OCI-LY1 (cell line): ENCODE data around the gene MSL3B.
"Not testable (repeated sequence)": the region's sequence is repeated elsewhere in the genome, so short reads cannot be mapped to it uniquely, and the experiment has no call there.

Experiments used
- H2AFZ ChIP-seq: fragments of 200-600 bp; sonication (generic), shearing (Covaris generic); 2 replicates; pipeline ENCODE4 v1.6.0; 2014; ENCODE audit warnings: antibody characterized with exemption, mild to moderate bottlenecking, low read length
- H3F3A ChIP-seq: fragments of 200-600 bp; sonication (generic), shearing (Covaris generic); 2 replicates; pipeline ENCODE4 v1.6.0; 2014; ENCODE audit warnings: mild to moderate bottlenecking, antibody characterized with exemption, low read length, moderate library complexity; ENCODE audit not compliant: insufficient read depth
- H3K27ac ChIP-seq: fragments of 200-600 bp; sonication (generic); 2 replicates; pipeline ENCODE4 v1.5.1; 2014; ENCODE audit warnings: low read length, mixed run types, mild to moderate bottlenecking, low read depth; ENCODE audit not compliant: poor library complexity, severe bottlenecking
- H3K27me3 ChIP-seq: fragments of 200-600 bp; sonication (generic); 2 replicates; pipeline ENCODE4 v1.6.0; 2014; ENCODE audit warnings: antibody characterized with exemption, mild to moderate bottlenecking, low read length, moderate library complexity; ENCODE audit not compliant: insufficient read depth
- H3K36me3 ChIP-seq: fragments of 200-600 bp; sonication (generic); 2 replicates; pipeline ENCODE4 v1.6.1; 2014; ENCODE audit warnings: mild to moderate bottlenecking, antibody characterized with exemption, low read length, moderate library complexity, mixed read lengths; ENCODE audit not compliant: insufficient read depth
- H3K4me1 ChIP-seq: fragments of 200-600 bp; sonication (generic); 2 replicates; pipeline ENCODE4 v1.5.1; 2014; ENCODE audit warnings: mild to moderate bottlenecking, low read length, moderate library complexity; ENCODE audit not compliant: insufficient read depth, severe bottlenecking
- H3K4me2 ChIP-seq: fragments of 200-600 bp; sonication (generic), shearing (Covaris generic); 2 replicates; pipeline ENCODE4 v1.6.1; 2014; ENCODE audit warnings: low read length
- H3K4me3 ChIP-seq: fragments of 200-600 bp; sonication (generic); 2 replicates; pipeline ENCODE4 v1.5.1; 2014; ENCODE audit warnings: low read length, low read depth, mild to moderate bottlenecking, mixed read lengths; ENCODE audit not compliant: poor library complexity, severe bottlenecking
- H3K79me2 ChIP-seq: fragments of 200-600 bp; shearing (Covaris generic); 2 replicates; pipeline ENCODE4 v1.6.1; 2016; ENCODE audit warnings: mixed run types, low read length, mixed read lengths; ENCODE audit not compliant: insufficient read depth
- H3K9ac ChIP-seq: fragments of 200-600 bp; sonication (generic), shearing (Covaris generic); 2 replicates; pipeline ENCODE4 v1.6.1; 2014; ENCODE audit warnings: mild to moderate bottlenecking, low read length, mixed read lengths
- H3K9me2 ChIP-seq: fragments of 200-600 bp; sonication (generic), shearing (Covaris generic); 2 replicates; pipeline ENCODE4 v1.6.1; 2014; ENCODE audit warnings: low read depth, mild to moderate bottlenecking, low read length, mixed read lengths
- H3K9me3 ChIP-seq: fragments of 200-600 bp; shearing (Covaris generic); 2 replicates; pipeline ENCODE4 v1.6.1; 2014; ENCODE audit warnings: low read length, mixed read lengths
- H4K20me1 ChIP-seq: fragments of 200-600 bp; sonication (generic), shearing (Covaris generic); 2 replicates; pipeline ENCODE4 v1.6.0; 2016; ENCODE audit warnings: mild to moderate bottlenecking, low read length; ENCODE audit not compliant: insufficient read depth
- EZH2 ChIP-seq: fragments of 200-600 bp; sonication (generic), shearing (Covaris generic); IDR thresholded peaks from 2 replicates; pipeline ENCODE4 v1.8.0; 2017; ENCODE audit warnings: borderline replicate concordance, mixed run types, mild to moderate bottlenecking, antibody characterized with exemption, low read length, moderate library complexity, mixed read lengths
- TF ChIP-seq, protein P1 (sequence below): fragments of 200-600 bp; sonication (generic), shearing (Covaris generic); IDR thresholded peaks from 2 replicates; pipeline ENCODE4 v1.5.1; 2017; ENCODE audit warnings: mild to moderate bottlenecking, antibody characterized with exemption, low read length, moderate library complexity, mixed read lengths

The MSL3B gene

DNA sequence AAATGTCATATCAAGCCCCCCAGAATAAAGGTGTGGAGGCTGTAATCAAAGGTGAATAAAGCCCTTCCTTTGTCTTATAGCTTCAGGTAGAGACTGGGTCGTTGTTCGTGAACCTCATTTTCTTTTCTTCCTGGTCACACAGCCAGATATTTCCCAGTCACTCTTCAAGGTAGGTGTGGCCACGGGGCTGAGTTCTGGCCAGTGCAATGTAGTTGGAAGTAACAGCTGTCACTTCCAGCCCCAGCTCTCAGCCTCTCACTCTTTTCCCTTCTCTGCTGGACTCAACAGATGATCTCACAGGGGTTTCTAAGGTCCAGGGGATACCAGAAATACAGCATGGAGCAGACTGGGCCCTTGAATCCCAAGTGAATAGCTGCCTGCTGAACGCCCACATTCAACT lies 33.2 kb upstream of the MSL3B start:
- Histone ChIP-seq H3K79me2 (no peaks in the 10 kb centered on the region), H3K9me2 (no peaks in the 10 kb centered on the region), H3K27me3 (no peaks in the 10 kb centered on the region; the same call in 1 of the 2 replicates), H3K9me3 (no peaks in the 10 kb centered on the region), H2AFZ (no peak overlapping the region), H3K27ac (no peak overlapping the region), H3K36me3 (no peaks in the 10 kb centered on the region), H3K4me1 (no peaks in the 10 kb centered on the region), H3K4me3 (no peak overlapping the region), H3K9ac (no peak overlapping the region), H3F3A (no peaks in the 10 kb centered on the region), H4K20me1 (no peaks in the 10 kb centered on the region), H3K4me2 (no peak overlapping the region)
- TF ChIP-seq EZH2, result no peak
- TF ChIP-seq, protein P1, sequence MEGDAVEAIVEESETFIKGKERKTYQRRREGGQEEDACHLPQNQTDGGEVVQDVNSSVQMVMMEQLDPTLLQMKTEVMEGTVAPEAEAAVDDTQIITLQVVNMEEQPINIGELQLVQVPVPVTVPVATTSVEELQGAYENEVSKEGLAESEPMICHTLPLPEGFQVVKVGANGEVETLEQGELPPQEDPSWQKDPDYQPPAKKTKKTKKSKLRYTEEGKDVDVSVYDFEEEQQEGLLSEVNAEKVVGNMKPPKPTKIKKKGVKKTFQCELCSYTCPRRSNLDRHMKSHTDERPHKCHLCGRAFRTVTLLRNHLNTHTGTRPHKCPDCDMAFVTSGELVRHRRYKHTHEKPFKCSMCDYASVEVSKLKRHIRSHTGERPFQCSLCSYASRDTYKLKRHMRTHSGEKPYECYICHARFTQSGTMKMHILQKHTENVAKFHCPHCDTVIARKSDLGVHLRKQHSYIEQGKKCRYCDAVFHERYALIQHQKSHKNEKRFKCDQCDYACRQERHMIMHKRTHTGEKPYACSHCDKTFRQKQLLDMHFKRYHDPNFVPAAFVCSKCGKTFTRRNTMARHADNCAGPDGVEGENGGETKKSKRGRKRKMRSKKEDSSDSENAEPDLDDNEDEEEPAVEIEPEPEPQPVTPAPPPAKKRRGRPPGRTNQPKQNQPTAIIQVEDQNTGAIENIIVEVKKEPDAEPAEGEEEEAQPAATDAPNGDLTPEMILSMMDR, result no peak

DNA sequence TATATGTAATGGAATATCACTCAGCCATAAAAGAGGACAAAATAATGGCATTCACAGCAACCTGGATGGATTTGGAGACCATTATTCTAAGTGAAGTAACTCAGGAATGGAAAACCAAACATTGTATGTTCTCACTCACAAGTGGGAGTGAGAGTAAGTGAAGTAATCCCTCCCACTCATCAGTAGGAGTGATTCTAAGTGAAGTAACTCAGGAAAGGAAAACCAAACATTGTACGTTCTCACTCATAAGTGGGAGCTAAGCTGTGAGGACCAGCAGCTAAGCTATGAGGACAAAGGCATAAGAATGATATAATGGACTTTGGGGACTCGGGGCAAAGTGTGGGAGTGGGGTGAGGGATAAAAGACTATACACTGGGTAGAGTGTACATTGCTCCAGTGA lies 28.1 kb upstream of the MSL3B start:
- H3F3A ChIP-seq, H3K4me2 ChIP-seq, H3K9ac ChIP-seq, H3K4me3 ChIP-seq, H4K20me1 ChIP-seq, H3K36me3 ChIP-seq, H3K4me1 ChIP-seq, H2AFZ ChIP-seq, H3K9me3 ChIP-seq, H3K27ac ChIP-seq, H3K79me2 ChIP-seq, H3K27me3 ChIP-seq, H3K9me2 ChIP-seq: not testable (repeated sequence)

DNA sequence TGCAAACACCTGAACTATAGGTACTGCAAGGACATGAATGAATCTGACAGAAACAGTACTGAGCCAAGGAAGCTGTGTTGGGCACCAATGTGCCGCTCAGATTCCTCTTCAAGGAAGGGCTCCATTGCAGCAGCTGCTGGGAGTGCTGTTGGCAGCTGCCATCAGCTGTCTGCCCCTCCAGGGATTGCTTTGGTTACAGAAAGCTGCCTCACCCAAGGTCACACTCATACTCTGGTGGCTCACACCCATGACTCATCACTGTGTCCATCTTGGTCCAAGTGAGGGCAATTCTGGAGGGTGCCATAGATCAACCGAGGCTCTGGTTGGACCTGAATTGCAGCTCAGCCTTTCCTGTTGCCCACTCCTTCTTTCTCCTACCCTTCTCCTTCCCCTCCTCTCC lies 24.6 kb upstream of the MSL3B start:
- H3K79me2 ChIP-seq, result no peaks in the 10 kb centered on the region
- H3K9ac ChIP-seq, result no peak overlapping the region
- no peaks in the 10 kb centered on the region for H3K27me3 ChIP-seq
- TF ChIP-seq EZH2, result no peak
- TF ChIP-seq, protein P1, result no peak
- H3K4me1 ChIP-seq, result no peaks in the 10 kb centered on the region
- H3K36me3 ChIP-seq, result no peaks in the 10 kb centered on the region
- no peaks in the 10 kb centered on the region for H3K9me2 ChIP-seq
- no peaks in the 10 kb centered on the region for H4K20me1 ChIP-seq
- H3K27ac ChIP-seq, result no peak overlapping the region
- H2AFZ ChIP-seq, result no peak overlapping the region
- H3K4me3 ChIP-seq, result no peak overlapping the region
- no peak overlapping the region for H3K4me2 ChIP-seq
- H3K9me3 ChIP-seq, result no peaks in the 10 kb centered on the region
- no peaks in the 10 kb centered on the region for H3F3A ChIP-seq

DNA sequence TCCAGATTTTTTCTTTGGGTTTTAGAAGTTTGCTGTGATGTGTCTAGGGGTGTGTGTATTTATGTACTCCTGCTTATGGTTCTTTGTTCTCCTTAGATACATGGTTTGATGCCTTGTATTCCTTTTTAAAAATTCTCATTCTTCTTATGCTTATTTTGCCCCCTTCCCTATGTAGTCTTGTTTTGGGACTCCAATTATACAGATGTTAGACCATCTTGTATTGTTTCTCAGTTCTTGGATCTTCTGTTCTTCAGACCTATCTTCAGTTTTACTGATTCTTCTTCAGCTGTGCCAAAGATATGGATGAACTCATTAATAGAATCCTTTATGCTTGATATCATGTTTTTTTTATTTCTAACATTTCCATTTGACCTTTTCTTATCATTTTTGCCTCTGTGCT lies 14.2 kb upstream of the MSL3B start:
- Histone ChIP-seq H3K27me3 (peaks cover 1% of the 10 kb centered on the region; the same call in 1 of the 2 replicates), H3K36me3 (no peaks in the 10 kb centered on the region), H3K27ac (no peak overlapping the region), H2AFZ (no peak overlapping the region), H3K4me2 (no peak overlapping the region), H4K20me1 (no peaks in the 10 kb centered on the region), H3K9ac (no peak overlapping the region), H3K4me3 (no peak overlapping the region), H3K79me2 (no peaks in the 10 kb centered on the region), H3K9me2 (no peaks in the 10 kb centered on the region), H3F3A (no peaks in the 10 kb centered on the region), H3K9me3 (peaks cover 4% of the 10 kb centered on the region; the same call in 1 of the 2 replicates), H3K4me1 (no peaks in the 10 kb centered on the region)
- TF ChIP-seq EZH2, result no peak

DNA sequence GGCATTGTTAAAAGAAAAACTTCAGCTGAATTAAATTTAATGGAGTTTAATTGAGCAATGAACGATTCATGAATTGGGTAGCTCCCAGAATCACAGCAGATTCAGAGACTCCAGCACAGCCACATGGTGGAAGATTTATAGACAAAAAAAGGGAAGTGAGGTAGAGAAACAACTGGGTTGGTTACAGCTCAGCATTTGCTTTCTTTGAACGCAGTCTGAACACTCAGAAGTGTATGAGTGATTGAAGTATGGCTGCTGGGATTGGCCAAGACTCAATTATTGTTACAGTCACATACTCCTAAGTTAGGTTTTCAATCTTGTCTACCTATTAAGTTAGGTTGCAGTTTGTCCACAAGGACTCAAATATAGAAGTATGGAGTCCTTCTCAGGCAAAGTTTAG lies 3.9 kb upstream of the MSL3B start:
- not testable (repeated sequence) for H3K36me3 ChIP-seq, H3K9me2 ChIP-seq, H3K9me3 ChIP-seq, H3K27me3 ChIP-seq, H3K27ac ChIP-seq, H3K4me1 ChIP-seq, H3K79me2 ChIP-seq, H3K9ac ChIP-seq, H4K20me1 ChIP-seq, H3F3A ChIP-seq, H3K4me2 ChIP-seq, H2AFZ ChIP-seq, H3K4me3 ChIP-seq
